Fibroblast of mammary gland (primary cell): ENCODE results near the gene KHNYN.

Experiments
- DNase-seq: peaks from one replicate; pipeline ENCODE4 v3.0.0-alpha.2; 2010; ENCODE audit warnings: low read depth
- H3K4me3 ChIP-seq: 2 replicates; pipeline ENCODE4 v1.5.1; 2011; ENCODE audit warnings: low read depth, mild to moderate bottlenecking, low read length, moderate library complexity; ENCODE audit not compliant: control insufficient read depth
- CTCF ChIP-seq: conservative IDR thresholded peaks from 2 replicates; pipeline ENCODE4 v1.5.1; 2011; ENCODE audit warnings: low read depth, low read length, inconsistent platforms; ENCODE audit not compliant: control insufficient read depth, insufficient read depth

KHNYN gene

DNA sequence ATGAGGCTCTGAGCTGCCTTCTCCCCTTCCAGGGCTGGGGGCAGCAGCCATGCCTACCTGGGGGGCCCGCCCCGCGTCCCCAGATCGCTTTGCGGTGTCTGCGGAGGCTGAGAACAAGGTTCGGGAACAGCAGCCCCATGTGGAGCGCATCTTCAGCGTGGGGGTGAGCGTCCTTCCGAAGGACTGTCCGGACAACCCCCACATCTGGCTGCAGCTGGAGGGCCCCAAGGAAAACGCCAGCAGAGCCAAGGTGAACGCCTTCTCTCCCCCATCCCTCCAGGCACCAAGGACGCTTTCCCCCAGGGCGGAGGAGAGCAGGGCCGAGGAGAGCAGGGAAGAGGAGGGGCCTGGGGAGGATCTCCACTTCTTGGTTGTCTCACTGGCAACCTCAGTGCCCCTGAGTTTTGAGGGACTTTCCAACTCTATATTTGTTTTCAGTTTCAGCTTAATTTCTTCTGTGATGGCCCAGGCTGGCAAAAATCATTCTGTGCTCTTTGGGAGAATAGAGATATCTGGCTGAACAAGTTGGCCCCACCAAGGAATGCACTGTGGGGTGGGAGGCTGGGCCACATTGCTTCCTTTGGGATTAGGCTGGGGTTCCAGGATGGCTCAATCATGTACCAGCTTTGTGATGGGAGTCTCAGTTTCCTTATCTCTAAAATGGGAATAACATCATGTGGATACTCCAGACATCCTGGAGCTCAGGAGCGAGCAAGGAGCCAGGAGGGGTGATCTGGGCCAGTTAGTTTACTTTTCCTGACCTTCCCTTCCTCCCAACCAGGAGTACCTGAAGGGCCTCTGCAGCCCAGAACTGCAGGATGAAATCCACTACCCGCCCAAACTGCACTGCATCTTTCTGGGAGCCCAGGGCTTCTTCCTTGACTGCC lies 1.2 kb downstream of the KHNYN start:
- H3K4me3 ChIP-seq = peak overlapping the region; percentile 89
- DNase-seq = peak; percentile 55
- no peak for TF ChIP-seq CTCF

DNA sequence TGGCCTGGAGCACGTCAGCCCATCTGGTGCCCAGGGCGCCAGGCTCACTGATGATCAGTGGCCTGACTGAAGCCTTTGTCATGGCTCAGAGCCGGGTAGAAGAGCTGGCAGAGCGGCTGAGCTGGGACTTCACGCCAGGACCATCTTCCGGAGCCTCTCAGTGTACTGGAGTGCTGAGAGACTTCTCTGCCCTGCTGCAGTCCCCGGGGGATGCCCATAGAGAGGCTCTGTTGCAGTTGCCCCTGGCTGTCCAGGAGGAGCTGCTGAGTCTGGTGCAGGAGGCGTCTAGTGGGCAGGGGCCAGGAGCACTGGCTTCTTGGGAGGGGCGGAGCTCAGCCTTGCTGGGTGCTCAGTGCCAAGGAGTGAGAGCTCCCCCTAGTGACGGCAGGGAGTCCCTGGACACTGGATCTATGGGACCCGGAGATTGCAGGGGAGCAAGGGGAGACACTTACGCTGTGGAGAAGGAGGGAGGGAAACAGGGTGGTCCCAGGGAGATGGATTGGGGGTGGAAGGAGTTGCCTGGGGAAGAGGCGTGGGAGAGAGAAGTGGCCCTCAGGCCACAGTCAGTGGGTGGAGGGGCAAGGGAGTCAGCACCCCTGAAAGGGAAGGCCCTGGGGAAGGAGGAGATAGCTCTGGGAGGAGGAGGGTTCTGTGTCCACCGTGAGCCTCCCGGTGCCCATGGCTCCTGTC lies 2.0 kb downstream of the KHNYN start:
- H3K4me3 ChIP-seq = peak overlapping the region; percentile 89
- DNase-seq = peak; percentile 94
- peak; percentile 98 for TF ChIP-seq CTCF

DNA sequence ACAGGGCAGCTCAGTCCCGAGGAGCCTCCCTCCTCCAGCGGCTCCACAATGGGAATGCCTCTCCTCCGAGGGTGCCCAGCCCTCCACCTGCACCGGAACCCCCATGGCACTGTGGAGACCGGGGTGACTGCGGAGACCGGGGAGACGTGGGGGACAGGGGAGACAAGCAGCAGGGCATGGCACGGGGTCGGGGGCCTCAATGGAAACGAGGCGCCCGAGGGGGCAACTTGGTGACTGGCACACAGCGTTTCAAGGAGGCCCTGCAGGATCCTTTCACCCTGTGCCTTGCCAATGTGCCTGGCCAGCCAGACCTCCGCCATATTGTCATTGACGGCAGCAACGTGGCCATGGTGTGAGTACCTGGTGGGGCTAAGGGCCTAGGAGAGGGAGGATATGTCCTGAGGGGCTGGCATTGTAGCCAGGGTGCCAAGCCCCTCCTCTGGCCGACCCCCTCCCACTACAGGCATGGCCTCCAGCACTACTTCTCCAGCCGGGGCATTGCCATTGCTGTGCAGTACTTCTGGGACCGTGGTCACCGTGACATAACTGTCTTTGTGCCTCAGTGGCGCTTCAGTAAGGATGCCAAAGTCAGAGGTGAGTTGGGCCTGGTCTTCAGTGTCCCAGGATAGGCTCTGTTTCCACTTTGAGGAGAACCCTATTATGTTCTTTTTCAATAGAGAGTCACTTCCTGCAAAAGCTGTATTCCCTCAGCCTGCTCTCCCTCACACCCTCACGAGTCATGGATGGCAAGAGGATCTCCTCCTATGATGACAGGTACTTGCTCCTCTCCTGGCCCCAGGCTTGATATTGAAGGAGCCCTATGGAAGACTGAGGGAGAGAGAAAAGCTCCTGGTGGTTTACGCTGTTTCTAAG lies 2.7 kb downstream of the KHNYN start:
- DNase-seq = no peak
- no peak for TF ChIP-seq CTCF
- peak overlapping the region; percentile 89 for H3K4me3 ChIP-seq

DNA sequence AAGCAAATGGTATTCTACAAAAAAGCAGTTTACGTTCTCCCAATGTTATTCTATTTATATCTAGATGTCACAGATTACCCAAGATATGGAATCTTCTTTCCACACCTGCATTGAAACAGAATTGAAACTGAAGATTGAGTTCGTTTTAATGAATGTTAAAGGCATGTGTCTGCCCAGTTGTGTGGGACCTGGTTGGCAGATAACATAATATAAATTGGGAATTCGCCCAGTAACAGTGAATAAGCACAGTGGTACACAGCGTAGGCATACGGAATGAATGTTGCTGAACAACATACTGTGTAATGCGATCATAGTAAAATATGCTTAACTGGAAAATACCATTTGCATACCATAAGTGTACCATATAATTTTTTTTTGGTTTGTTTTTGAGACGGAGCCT lies 4.3 kb downstream of the KHNYN start:
- no peak for TF ChIP-seq CTCF
- DNase-seq = no peak
- H3K4me3 ChIP-seq = no peak overlapping the region

DNA sequence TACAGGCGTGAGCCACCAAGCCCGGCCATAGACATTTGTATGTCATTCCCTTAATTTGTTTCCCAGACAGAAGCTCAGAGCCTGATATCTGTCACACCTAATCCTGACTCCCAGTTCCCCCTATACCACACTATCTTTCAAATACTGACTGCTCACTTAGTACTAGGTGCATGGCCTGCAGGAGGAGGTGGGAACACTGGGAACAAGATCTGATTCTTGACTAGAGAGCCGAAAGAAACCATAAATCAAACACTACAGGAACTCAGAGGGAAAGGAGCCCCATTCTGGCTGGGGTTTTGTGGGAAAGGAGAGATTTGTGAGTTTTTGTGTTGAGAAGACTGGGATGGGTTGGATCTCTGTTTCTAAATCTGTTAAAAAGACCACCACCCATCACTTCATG lies 4.9 kb downstream of the KHNYN start:
- no peak overlapping the region for H3K4me3 ChIP-seq
- no peak for TF ChIP-seq CTCF
- no peak for DNase-seq

DNA sequence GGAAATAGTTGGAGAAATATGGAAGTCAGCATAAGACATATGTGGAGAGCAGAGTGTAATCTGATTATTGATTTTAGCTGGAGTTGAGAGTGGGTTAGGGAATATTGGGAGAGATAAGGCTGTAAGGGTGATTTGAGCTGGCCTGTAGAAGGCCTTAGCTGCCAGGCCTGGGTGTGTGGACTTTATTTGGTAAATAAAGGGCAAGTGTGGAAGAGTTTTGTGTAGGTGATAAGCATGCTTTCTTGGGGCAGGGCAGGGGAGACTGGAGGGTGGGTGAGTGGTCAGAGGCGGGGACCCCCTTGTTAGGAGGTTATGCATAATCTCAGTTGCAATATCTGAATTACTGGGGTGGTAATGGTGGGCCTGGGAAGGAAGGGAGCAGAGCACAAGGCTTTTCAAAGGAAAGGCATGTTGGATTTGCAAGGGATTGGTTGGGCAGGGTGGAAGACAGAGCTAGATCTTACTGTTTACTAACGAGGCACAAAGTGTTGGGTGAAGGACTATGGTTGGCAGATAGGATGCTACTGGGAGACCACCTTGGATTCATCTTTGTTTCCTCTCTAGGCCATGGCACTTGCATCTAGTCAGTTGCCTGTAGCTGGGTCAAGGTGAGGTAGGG lies 5.5 kb downstream of the KHNYN start:
- H3K4me3 ChIP-seq = no peak overlapping the region
- TF ChIP-seq CTCF = no peak
- DNase-seq = no peak
